ENCODE results near the gene KAT14.
"Not testable (repeated sequence)": the region's sequence is repeated elsewhere in the genome, so short reads cannot be mapped to it uniquely, and the experiment has no call there.

Gene KAT14

DNA sequence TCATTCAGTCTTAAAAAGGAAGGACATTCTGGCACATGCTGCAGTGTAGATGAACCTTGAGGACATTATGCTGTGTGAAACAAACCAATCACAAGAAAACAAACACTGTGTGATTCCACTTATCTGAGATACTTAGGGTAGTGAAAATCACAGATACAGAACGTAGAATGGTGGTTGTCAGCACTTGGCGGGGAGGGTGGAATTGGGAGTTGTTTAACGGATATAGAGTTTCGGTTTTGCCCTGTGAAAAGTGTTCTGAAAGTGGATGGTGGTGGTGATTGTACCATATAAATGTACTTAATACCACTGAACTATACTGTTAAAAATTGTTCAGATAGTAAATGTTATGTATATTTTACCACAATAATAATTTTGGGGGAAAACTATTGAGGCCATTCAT is 18.4 kb downstream of the KAT14 start:
- no peak for DNase-seq

DNA sequence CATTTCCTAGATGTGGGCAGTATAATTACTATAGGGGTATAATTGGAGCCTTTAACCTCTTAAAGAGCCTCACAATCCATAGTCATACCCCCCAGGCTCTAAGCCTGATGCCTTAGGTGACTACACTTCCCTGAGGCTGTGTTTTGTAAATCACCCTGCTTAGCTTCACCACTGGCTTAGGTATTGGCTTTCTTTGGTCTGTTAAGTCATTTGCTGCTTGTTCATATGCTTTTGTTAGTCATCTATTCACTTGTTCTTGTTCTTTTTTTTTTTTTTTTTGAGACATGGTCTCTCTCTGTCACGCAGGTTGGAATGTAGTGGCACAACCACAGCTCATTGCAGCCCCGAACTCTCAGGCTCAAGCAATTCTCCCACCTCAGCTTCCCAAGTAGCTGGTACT is 26.7 kb downstream of the KAT14 start:
- DNase-seq, result no peak

DNA sequence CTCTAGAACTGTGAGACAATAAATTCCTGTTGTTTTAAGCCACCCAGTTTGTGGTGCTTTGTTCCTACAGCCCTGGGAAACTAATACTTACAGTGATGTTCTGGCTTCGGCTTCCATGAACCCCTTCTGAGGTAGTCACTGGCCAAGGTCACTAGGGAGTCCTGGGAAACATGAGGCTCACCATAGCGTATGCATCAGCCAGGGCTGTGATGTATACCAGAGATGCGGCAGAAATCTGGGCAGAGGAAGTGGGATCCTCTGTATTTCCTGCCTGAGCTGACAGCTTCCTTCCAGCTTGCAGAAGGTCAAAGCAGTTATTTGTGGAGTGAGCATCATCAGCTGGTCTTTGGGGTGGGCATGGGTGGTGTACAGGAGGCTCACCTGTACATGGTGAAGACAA is 27.9 kb downstream of the KAT14 start:
- no peak for DNase-seq

DNA sequence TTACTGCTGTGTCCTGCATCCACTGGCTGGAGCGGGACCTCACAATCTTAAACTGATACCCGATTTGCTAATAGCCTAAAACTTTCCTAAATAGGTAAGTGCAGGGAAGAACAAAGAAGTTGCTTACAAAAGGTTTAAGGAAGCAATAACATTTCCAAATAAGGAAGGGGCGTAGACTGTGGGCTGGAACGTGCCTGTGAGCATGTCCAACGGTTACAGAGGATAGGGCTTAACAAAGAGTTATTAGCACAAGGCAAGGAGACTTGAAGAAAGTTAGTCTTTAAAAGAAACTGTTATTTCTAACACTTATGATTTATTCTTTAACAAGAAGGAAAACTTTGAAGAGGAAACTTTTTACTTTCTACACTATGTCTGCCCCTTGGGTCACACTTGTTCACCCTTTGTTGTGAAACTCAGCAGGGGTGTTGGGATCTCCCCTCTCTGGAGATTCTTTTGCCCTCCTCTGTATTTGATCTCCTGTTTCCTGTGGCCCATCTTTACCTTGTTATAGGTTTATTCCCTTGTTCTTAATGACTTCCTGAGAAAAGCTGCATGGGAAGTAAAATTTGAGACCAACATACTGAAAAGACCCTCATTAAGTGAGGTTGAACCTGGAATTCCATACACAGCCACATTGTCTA is 28.7 kb downstream of the KAT14 start:
- DNase-seq, result peak in 1 of 2 donors; percentile 4

DNA sequence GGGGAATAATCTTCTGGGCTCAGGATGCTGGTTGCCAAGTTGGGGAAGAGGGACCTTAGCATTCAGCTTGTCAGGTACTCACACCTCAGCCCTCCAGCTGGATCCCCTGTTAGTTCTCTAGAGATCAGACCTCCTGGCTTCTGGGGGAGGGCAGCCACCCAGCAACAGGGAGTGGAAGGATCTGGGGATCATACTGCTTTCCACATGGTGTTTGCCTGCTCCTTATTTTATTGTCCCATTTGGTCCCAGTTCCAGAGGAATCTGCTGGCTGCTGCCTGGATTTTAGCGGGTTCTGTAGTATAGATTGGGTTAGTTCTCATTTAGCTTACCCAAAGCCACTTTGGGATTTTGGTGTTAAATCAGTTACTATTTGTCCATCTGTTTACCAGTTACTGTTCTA is 29.3 kb downstream of the KAT14 start:
- no peak for DNase-seq

DNA sequence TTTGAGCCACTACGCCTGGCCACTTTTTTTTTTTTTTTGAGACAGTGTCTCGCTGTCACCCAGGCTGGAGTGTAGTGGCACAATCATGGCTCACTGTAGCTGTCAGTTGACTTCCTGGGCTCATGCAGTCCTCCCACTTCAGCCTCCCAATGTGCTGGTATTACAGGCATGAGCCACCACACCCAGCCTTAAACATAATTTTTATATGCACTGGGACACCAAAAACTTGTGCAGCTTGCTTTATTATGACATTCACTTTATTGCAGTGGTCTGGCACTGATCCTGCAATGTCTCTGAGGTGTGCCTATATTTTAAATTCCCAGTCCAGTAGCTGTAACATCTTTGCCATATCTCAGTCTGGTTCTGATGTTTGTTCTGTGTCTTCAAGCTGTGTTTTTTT is 34.7 kb downstream of the KAT14 start:
- DNase-seq, result no peak

DNA sequence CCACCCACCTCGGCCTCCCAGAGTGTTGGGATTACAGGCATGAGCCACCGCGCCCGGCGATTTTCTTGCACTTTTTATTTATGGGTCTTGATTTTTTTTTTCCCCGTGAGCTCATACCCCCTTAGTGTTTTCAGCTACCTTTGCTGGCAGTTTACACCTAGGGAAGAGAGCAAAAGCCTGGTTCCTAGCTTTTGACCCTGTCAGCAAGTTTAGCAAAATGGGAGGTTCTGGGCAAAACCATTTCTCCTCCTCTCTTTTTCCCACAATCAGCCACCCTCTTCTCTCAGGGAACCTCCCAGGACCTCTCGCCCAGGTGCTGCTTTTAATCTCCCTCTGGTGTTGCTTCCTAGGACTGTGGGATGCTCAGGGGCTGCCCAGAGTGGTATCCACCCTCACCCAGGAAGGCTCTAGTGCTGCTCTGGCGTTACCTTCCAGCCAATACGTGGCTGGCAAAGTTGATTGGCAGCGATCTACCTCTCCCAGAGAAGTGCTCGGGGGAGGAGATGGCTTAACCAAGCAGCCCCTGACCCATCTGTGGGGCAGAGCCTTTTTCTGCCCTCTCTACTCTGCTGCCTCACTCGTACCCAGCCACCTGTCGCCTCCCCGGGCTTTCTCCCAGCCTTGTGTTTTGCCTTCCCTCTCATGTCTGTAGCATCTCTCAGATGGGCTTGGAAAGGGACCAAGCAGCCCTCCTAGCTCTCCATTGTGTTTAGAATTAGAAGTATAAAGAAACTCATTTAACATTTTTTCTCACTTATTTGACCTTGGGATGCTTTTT is 37.4 kb downstream of the KAT14 start:
- DNase-seq, result no peak

DNA sequence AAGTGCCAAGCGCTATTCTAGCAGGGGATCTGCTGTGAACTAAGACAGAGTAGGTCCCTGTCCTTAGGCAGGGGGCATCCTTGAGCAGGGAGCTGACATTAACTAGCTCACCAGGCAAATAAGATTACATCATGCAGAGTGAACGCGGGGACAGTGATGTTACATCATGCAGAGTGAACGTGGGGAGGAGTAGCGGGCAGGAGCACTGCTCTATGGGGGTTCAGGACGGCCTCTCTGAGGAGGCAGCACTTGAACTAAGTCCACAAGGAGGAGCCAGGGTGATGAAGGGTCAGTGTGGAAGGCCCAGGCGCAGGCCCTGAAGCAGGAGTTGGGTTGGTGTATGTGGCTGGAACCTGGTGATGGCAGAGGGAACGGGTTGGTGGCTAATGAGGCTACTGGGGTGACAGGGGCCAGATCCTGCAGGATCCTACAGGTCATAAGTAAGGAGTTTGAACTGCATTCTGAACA is 38.7 kb downstream of the KAT14 start:
- DNase-seq, result no peak

DNA sequence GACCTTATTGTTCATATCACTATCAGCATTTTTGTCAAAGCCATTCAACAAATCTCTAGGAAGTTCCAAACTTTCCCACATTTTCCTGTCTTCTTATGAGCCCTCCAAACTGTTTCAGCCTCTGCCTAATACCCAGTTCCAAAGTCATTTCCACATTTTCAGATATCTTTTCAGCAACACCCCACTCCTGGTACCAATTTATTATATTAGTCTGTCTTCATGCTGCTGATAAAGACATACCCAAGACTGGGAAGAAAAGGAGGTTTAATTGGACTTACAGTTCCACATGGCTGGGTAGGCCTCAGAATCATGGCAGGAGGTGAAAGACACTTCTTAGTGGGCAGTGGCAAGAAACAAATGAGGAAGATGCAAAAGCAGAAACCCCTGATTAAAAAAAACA is 42.7 kb downstream of the KAT14 start:
- not testable (repeated sequence) for DNase-seq

DNA sequence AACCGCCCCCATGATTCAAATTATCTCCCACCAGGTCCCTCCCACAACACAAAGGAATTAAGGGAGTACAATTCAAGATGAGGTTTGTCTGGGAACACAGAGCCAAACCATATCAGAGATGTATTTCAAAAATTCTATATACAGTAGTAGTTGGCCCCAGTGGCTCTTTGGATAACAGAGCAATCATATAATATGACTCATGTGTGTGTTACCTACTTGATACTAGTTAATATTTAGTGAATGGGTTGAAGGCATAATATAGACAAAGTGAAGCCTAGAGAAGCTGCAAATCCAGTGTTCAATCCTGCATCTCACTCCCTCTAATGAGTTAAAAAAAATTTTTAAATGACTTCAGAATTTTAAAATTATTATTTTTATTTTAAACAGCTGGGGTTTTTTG is 43.2 kb downstream of the KAT14 start:
- no peak for DNase-seq

DNA sequence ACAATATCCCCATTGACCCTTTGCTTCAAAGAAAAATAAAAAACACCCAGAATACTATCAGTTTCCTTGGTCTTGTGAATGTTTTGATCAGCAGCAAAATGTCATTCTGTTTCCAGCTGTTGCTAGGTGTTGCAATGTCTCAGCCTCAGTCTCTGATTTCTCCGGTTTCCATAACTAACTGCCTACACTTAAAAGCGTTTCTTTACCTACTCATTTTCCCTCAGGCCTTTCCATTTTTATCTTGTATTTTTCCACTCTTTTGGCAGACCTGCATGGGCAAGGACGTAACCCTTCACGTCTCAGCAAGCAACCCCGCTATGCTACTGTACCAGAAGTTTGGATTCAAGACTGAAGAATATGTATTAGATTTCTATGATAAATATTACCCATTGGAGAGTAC is 49.4 kb downstream of the KAT14 start:
- DNase-seq, result no peak

DNA sequence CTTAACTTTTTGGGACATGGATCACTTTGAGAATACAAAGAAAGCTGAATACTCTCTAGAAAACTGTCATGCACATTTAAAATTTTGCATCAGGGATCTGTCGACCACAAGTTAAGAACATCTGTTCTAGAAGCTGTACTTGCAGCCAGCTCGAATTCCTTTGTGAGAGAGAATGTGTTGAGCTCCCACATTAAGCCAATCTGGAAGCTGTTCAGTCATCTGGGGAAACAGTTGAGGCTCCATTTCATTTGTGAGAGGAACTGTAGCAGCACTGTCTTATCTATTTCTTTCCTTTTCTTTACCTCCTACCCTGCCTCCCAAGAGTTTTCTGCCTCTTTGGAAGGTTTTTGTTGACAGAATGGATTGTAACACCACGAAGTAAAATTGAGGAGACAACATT is 50.8 kb downstream of the KAT14 start:
- no peak for DNase-seq

DNA sequence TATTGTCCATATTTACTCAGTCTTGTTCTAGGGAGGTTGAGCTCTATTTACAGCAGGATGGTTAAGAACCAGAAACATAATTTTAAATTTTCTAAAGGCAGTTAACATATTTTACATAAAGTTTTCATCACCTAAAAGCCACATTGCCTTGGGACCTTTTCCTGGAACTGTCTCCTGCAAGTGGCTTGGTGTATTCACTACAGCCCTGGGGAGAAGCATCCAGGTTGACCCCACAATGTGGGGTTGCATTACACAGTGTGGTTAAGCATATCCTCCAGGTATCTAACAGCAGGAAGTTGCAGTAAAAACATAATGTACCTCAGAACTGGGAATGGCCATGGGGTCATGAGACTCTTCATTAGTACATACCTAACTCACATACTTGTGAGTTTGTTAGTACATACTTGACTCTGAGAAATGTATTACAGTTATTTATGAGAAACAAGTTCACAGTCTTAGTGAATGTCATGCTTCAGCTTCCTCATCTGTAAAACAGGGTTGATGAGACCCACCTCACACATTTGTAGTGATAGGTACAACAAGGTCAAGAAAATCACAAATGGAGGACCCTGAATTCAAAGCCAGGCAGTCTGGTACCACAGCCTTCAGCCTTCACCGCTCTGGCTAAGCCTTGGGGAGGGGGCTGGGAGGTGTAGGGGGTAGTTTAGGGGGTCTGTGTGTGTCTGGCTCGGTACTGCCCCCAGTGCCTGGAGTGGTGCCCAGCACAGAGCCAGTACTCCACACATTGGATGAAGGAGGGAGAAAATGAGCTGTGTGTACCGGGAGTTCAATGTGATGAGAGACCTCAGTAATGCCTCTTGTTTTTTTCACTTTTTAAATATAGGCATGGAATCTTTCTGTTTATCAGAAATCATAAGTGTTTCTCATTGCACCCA is 52.9 kb downstream of the KAT14 start:
- no peak for DNase-seq

DNA sequence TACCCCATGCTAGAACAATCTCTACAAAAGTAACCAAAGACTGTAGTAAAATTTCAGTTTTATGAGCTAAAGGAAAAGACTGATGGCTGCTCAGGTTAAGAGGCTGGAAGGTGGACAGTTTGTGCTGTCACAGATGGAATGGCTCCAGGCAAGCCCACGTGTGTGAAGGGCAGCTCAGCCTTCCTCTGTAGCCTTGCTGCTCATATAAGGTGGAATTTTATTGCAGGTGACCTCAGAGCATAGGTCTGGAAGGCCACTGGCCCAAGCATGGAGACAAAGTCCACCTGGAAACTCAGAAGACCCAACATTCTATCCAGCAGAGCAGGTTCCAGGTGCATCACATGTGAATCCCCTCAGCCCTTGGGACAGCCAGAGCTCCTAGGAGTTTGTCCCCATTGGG is 53.6 kb downstream of the KAT14 start:
- DNase-seq, result no peak

DNA sequence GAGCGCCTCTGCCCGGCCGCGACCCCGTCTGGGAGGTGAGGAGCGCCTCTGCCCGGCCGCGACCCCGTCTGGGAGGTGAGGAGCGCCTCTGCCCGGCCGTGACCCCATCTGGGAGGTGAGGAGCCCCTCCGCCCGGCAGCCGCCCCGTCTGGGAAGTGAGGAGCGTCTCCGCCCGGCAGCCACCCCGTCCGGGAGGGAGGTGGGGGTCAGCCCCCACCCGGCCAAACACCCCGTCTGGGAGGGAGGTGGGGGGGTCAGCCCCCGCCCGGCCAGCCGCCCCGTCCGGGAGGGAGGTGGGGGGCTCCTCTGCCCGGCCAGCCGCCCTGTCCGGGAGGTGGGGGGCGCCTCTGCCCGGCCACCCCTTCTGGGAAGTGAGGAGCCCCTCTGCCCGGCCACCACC is 56.8 kb downstream of the KAT14 start:
- DNase-seq, result not testable (repeated sequence)

DNA sequence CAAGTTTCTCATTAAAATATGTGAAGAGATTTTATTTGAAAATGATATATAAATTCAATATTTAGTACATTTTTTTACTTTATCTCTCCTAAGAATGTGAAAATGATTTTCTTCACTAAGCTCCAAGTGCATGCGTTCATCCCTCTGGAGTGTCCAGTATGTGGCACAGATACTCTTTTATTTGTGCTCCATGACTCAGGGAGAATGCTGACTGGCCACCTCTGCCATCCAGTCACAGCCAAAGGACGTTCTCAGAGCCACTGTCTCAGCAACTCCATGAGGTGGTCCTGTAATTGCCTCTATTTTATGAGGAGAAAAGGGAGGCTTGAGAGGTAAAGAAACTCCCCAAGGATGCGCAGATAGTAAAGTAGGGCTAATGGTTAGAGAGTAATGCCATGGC is 58.3 kb downstream of the KAT14 start:
- no peak for DNase-seq

DNA sequence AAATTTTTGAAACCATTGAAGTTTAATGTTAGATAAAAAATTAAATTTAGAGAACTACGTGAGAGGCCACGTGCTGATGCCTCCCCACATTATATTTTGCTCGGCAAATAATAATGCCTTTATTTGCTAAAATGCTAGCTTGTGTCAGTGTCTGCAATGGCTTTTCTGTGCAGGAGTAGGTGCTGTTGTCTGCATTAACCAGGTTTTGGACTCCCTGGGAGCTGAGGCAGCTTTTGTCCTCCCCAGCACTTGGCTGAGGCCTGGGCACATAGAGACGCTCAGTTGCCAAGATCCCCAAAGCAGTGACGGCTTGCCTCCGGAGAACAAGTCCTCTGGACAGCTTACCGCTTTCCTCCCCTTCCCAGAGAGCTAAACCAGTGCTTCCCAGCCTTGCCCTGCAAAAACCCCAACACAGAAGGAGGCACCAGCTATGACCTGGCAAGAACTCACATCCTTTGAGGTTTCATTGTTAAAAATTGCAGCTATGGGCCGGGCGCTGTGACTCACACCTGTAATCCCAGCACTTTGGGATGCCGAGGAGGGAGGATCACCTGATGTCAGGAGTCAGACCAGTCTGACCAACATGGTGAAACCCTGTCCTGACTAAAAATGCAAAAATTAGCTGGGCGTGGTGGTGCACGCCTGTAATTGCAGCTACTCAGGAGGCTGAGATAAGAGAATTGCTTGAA is 59.9 kb downstream of the KAT14 start:
- DNase-seq, result no peak

DNA sequence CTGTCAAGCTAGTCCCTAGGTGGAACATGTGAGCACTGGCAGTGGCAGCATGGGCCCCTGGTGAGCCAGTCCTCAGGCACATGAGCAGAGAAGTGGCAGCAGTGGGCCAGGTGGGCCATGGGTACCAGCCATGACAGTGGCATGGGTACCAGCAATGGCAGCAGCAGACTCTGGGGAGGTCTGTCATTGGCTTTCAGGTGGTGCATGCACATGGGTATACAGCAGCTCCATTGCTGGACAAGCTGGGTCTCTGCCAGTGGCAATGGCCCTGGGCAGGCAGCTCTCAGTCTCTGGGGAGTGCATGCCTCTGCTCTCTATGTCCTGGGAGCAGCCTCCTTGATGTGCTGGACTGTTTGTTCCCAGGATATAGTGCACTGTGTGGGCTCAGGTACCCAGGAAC is 65.3 kb downstream of the KAT14 start:
- no peak for DNase-seq

DNA sequence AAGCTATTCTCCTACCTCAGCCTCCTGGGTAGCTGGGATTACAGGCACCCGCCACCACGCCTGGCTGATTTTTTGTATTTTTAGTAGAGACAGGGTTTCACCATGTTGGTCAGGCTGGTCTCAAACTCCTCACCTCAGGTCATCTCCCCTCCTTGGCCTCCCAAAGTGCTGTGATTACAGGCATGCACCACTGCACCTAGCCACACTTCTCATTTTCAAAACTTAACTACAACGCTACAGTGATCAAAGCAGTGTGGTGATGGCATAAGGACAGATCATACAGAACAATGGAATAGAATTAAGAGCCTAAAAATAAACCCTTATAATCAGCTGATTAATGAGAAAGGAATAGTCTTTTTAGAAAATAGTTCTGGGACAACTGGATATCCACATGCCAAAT is 66.0 kb downstream of the KAT14 start:
- not testable (repeated sequence) for DNase-seq

DNA sequence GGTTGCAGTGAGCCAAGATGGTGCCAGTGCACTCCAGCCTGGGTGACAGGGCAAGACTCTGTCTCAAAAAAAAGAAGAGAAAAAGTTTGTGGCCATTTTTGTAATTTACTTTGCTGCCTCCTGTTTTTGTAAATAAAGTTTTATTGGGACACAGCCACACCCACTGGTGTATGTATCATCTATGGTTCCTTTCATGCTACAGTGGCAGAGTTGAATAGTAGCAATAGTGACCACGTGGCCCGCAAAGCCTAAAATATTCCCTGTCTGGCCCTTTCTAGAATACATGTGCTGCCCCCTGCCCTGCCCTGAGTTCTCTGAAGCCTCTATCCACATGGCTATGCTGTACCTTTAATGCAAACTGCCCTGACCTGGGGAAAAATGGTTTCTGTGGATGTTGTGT is 75.3 kb downstream of the KAT14 start:
- DNase-seq, result no peak

DNA sequence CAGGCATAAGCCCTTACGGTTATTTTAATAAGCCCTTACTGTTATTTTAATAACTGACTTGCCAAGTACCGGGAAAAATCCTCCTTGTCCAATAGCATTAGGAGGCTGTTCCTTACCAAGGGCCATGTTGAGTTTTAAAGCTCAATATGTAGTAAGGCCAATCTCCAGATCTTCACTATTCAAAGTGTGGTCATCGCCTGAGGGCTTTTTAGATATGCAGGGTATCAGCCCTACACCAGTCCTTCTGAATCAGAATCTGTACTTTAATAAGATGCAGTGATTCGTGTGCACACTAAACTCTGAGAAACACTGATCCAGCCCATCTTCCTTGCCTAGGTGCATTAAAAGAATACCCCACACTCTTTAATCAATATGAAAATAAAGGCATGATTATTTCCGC is 77.9 kb downstream of the KAT14 start:
- DNase-seq, result no peak

DNA sequence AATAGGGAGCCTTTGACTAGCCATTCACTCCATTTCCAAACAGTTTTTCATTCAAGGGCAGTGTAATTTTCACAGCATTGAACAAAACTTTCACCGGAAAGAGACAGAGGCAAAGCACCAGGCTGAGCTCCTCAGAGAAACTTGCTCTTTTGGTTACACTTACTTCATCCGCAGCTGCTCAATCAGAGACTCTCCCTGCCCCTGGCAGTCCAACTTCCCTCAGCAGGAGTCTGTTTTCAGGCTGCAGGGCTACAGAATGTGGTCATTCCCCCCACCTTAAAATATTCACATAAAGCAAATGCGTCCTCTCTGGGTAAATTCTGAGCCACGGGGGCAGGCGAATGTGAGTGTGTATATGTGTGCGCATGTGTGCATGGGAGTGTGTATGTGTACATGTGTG is 80.6 kb downstream of the KAT14 start:
- no peak for DNase-seq

DNA sequence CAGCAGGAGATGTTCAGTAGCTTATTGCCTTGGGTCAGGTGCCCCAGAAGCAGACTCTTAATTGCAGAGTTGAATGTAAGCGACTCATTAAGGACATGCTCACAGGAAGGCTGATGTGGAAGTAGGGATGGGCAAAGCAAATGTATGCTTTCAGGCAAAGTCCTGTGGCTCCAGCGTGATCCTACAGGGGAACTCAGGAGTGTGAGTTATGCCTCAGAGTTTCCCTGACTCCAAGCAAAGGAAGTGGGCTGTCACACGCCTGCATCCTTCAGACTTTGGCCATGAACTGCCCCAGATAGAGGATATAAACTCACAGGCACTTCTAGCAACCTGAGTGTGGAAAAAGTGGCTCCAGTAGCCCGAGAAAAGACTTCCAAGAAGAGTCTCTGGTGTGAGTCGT is 85.7 kb downstream of the KAT14 start:
- DNase-seq, result no peak
